Right renal pelvis (tissue), 4 donors: ENCODE results near the gene TAS1R3. TPM values are rescaled to one million over a fixed set of nuclear protein-coding genes. Genes with fewer than 3 reads are reported as not detected.

Experiments
- DNase-seq, 4 donors: peaks; one replicate each; pipeline ENCODE4 v3.0.0-alpha.2; 2013; ENCODE audit warnings: low read depth in 4 of 4, low spot score in 3 of 4, missing footprints in 1 of 4
- polyA plus RNA-seq, 4 donors: library from polyadenylated mRNA; unstranded; fragments of 120-200 nt; gene quantifications; one replicate each; pipeline ENCODE4 v1.2.1, GENCODE V29; 2013; ENCODE audit not compliant: insufficient read length in 4 of 4

The TAS1R3 gene
- polyA plus RNA-seq, 4 donors, result 0.22 to 0.56 (median 0.33) TPM

DNA sequence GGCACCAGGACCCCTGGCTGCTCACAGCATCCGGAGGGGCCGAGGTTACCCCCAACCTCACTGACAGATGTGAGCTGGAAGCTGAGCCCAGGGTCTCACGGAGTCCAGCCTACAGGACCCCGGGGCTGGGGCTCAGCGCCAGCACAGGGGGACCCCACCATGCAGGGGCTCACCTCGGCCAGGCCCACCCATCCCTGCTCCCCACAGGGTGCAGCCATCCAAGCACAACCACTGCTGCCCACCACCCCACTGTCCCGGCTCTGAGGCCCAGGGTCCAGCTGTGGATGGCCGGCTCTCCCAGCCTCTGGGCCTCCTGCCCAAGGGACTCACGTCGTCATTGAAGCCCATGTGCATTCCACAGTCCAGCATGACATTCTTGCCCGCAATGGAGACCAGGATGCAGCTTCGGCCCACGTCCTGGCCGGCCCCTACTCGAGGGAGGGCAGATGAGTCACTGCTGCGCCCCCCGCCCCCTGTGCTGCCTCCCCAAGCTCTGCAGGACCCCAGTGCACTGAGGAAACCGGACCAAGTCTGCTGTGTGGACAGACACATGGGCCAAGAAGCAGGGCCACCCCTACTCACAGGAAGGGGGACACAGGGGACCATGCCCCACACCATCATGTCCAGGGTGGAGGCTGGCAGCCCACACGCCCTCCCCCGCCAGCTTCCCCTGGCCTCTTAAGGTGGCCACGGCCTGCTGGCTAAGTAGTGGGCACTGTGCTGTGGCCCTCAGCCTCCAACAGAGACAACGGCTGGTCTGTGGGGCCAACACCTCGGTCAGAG is 10.2 kb upstream of the TAS1R3 start:
- no peak for DNase-seq

DNA sequence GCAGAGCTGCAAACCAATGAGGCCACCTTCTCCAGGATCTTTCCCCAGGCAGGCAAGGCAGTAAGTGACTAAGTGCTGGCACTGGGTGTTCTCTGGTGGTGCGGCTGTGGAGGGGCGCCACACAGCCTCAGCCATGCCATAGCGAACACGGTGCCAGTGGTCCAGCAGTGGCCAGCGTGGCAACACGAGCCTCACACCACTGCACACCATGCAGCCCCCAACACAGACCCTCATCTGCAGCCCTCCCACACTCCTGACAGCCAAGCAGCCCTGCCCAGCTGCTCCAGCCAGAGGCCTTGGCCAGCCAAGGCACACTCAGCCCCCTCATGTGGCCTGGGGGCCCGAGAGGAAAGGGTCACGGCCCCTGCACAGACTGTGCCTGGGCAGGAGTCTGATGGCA is 9.6 kb upstream of the TAS1R3 start:
- DNase-seq, result no peak

DNA sequence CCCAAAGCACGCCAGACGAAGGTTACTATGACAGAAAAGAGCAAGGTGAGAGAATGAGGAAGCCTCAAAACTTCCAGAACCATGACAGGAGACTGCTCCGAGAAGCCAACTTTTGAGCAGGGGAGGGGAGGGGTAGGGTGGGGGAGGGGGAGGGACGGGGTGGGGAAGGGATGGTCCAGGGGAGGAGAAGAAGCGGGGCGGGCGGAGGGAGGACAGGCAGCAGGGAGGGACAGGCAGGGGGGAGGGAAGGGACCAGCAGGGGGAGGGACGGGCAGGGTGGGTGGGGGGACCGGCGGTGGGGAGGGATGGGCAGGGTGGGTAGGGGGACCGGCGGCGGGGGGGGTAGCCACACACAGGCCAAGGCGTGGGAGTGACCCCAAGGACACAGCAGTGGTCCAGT is 8.7 kb upstream of the TAS1R3 start:
- no peak for DNase-seq

DNA sequence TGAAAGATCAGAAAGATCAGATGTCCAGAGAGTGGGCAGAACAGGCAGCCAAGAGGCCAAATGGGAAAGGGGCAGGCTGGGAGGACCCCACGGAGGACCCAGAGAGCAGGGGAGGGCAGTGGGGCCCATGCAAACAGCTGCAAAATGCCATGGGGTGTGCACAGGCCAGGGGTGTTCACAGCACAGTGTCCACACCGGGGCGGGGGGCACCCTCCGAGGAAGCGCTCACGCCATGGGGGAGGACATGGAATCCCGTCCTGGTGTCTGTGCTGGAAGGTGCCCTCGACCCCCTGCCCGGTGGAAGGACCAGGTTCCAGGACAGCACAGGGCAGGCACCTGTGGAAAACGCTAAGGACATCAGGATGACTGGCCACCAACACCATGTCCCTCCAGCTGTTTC is 8.1 kb upstream of the TAS1R3 start:
- no peak for DNase-seq

DNA sequence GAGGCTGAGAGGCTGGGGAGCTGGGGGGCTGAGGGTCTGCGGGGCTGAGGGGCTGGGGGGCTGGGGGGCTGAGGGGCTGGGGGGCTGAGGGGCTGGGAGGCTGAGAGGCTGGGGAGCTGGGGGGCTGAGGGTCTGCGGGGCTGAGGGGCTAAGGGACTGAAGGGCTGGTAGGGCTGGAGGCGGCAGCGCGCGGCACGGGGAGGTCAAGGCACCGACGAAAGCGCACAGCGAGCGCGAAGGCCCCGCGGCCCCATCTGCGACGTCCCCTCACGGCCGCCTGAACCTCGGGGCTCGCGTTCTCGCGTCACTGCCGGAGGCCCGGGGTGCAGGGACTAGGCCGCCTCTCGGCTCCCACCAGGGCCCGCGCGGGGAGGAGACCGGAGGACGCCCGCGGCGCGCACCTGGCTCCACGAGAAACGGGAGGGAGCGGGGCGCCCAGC is 7.0 kb upstream of the TAS1R3 start:
- DNase-seq, result no peak

DNA sequence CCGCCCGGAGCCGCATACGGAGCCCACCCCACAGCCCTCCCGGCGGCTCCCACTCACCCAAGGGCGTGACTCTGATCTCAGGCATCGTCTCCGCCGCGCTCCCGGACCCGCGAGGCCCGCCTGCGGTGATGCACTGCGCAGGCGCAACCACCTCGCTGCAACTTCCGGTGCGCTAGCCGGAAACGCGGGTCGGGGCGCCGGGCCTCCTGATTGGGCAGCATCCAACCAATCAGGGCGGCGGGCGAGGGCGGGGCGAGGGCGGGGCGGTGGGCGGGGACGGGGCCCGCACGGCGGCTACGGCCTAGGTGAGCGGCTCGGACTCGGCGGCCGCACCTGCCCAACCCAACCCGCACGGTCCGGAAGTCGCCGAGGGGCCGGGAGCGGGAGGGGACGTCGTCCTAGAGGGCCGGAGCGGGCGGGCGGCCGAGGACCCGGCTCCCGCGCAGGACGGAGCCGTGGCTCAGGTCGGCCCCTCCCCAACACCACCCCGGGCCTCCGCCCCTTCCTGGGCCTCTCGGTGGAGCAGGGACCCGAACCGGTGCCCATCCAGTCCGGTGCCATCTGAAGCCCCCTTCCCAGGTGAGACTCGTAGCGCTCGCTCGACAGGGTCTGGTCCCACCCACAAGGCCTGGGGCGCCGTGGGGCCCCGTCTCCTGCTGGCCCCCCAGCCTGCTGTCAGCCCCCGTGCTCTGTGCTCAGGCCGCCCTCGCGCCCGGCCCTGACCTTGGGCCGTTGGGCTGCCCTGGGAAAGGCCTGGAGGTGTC is 6.4 kb upstream of the TAS1R3 start, which contains the start of the genes CPTP and INTS11:
TSS of gene CPTP (plus strand) at position 279 of the 764 bp plus-strand sequence. CDS start 2,109 bp downstream, outside the sequence.
TSS of gene INTS11 (minus strand) at position 137 of the 764 bp plus-strand sequence. CDS start at position 85, 52 bp downstream.
- peak; percentile 77 to 86 (median 80) for DNase-seq

DNA sequence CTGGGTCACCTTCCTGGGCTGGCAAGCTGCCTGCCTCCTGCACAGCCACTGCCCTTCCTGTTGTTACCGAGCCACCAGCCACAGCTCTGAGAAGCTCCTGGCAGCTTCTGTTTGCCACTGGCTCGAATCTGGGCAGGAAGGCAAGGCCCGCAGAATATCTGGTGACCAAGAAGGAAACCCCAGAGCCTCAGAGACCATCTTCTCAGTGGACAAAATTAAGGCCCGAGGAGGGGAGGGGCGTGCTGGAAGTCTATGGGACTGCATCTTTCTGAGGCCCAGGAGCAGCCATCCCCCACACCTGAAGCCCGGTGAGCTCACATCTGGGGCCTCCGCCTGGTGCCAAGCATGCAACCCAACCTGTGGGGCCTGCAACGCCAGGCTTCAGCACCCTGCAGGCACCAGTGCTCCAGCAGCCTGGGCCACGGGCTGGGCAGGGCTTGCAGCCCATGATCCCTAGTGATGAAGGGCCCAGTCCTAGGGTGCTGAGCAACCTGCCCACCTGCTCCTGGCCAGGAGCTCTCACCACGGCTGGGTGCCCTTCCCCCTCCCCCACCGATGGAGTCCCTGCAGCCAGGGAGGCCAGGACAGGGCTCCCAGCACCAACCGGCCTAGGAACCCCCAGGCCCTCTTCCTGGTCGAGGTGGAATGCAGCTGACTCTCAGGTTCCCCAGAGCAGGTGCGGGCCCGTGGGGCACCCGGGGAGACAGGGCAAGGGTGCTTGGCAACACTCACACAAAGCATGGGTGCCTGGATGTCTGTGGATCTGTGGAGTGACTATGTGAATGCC is 5.6 kb upstream of the TAS1R3 start:
- DNase-seq, result no peak

DNA sequence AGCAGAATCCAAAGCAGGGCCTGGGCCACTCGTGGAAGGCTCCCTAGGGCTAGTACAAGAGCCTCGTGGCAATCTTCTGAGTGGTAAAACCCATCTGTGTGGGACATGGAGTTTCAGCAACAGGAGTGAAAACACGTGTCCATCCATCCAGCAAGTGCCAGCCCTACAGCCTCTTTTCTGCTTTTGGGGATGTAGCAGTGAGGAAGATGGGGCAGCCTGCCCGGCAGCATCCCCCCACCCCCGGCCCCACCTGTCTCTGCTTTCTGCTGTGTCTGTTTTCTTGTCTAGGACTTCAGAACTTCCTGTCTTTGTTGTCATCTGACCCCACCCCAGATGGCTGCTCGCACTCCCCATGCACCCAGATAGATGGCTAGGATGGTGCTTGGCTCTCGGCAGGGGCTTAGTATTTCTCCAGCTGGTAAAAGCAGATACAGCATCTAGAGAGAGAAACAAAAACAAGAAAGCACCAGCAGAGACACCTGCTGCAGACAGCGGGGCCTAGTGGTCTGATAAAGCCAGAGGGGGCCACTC is 4.9 kb upstream of the TAS1R3 start:
- DNase-seq, result no peak

DNA sequence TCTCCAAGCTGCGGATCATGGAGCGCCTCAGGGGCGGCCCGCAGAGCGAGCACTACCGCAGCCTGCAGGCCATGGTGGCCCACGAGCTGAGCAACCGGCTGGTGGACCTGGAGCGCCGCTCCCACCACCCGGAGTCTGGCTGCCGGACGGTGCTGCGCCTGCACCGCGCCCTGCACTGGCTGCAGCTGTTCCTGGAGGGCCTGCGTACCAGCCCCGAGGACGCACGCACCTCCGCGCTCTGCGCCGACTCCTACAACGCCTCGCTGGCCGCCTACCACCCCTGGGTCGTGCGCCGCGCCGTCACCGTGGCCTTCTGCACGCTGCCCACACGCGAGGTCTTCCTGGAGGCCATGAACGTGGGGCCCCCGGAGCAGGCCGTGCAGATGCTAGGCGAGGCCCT is 3.8 kb upstream of the TAS1R3 start:
- DNase-seq, result no peak

DNA sequence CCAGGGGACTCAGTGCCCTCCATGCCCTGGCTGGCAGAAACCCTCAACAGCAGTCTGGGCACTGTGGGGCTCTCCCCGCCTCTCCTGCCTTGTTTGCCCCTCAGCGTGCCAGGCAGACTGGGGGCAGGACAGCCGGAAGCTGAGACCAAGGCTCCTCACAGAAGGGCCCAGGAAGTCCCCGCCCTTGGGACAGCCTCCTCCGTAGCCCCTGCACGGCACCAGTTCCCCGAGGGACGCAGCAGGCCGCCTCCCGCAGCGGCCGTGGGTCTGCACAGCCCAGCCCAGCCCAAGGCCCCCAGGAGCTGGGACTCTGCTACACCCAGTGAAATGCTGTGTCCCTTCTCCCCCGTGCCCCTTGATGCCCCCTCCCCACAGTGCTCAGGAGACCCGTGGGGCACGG is 2.8 kb upstream of the TAS1R3 start:
- no peak for DNase-seq

DNA sequence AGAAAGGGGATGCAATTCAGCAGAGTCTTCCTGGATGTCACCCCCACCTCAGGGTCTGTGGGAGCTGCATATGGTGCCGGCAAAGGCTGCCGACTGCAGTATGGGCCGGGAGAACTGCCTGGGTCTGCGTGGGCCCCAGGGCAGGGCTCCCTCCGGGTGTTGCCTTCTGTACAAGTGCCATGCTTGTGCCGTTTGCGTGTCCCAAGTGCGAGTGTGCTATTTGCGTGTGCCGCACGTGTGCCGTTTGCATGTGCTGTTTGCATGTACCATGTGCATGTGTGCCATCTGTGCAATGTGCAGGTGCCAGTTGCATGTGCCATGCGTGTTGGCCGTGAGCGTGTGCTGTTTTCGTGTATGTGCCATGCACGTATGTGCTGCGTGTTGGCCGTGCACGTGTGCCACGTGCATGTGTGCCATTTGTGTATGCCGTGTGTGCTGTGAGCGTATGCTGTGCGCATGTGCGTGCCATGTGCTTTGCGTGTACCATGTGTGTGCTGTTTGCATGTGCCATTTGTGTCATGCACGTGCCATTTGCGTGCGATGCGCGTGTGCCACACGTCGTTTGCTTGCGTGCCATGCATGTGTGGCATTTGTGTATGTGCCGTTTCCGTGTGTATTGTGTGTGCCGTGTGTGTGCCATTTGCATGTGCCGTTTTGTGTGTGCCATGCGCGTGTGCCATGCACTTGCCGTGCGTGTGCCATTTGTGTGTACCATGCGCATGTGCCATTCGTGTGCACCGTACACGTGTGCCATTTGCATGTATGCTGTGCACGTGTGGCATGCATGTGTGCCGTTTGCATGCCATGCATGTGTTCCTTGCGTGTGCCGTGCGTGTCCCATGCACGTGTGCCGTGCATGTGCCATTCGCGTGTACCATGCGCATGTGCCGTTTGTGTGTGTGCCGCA is 1.5 kb upstream of the TAS1R3 start:
- DNase-seq, result no peak

DNA sequence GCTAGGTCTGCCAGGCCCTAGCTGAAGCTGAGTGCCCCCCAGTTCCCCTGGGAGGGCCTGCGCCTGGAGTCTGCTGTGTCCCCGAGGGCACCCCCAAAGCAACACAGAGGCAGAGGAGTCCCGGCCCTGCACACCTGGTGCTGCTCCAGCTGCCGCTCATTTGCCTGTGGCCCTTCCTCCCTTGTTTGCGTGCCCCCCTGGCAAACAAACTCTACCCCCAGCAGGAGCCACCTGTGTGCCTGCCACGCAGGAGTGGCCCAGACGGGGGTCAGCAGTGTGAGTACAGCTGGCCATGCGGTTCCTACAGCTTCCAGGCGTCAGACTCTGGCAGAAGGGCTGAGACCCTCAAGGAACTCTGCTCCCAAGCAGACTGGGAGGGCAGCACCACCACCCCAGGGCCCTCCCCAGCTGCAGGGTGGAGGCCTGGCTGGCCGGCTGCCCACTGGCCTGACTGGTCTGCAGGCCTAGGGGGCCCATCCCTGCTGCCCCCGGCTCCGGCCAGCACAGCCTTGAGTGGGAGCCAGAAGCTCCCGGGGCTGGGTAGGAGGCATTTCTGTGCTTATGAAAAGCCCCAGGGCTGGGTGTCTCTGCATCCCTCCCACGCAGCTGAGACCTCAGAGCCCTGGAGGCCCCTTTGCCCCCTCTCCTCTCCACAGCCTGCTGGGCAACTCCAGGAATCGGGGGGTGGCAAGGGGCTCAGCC is 563 bp upstream of the TAS1R3 start:
- no peak for DNase-seq

DNA sequence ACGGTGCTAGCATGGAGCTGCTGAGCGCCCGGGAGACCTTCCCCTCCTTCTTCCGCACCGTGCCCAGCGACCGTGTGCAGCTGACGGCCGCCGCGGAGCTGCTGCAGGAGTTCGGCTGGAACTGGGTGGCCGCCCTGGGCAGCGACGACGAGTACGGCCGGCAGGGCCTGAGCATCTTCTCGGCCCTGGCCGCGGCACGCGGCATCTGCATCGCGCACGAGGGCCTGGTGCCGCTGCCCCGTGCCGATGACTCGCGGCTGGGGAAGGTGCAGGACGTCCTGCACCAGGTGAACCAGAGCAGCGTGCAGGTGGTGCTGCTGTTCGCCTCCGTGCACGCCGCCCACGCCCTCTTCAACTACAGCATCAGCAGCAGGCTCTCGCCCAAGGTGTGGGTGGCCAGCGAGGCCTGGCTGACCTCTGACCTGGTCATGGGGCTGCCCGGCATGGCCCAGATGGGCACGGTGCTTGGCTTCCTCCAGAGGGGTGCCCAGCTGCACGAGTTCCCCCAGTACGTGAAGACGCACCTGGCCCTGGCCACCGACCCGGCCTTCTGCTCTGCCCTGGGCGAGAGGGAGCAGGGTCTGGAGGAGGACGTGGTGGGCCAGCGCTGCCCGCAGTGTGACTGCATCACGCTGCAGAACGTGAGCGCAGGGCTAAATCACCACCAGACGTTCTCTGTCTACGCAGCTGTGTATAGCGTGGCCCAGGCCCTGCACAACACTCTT is 1.1 kb downstream of the TAS1R3 start:
- no peak for DNase-seq

DNA sequence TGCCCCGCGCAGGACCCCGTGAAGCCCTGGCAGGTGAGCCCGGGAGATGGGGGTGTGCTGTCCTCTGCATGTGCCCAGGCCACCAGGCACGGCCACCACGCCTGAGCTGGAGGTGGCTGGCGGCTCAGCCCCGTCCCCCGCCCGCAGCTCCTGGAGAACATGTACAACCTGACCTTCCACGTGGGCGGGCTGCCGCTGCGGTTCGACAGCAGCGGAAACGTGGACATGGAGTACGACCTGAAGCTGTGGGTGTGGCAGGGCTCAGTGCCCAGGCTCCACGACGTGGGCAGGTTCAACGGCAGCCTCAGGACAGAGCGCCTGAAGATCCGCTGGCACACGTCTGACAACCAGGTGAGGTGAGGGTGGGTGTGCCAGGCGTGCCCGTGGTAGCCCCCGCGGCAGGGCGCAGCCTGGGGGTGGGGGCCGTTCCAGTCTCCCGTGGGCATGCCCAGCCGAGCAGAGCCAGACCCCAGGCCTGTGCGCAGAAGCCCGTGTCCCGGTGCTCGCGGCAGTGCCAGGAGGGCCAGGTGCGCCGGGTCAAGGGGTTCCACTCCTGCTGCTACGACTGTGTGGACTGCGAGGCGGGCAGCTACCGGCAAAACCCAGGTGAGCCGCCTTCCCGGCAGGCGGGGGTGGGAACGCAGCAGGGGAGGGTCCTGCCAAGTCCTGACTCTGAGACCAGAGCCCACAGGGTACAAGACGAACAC is 1.8 kb downstream of the TAS1R3 start:
- DNase-seq, result no peak

DNA sequence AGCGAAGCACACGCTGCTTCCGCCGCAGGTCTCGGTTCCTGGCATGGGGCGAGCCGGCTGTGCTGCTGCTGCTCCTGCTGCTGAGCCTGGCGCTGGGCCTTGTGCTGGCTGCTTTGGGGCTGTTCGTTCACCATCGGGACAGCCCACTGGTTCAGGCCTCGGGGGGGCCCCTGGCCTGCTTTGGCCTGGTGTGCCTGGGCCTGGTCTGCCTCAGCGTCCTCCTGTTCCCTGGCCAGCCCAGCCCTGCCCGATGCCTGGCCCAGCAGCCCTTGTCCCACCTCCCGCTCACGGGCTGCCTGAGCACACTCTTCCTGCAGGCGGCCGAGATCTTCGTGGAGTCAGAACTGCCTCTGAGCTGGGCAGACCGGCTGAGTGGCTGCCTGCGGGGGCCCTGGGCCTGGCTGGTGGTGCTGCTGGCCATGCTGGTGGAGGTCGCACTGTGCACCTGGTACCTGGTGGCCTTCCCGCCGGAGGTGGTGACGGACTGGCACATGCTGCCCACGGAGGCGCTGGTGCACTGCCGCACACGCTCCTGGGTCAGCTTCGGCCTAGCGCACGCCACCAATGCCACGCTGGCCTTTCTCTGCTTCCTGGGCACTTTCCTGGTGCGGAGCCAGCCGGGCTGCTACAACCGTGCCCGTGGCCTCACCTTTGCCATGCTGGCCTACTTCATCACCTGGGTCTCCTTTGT is 2.6 kb downstream of the TAS1R3 start:
- no peak for DNase-seq

DNA sequence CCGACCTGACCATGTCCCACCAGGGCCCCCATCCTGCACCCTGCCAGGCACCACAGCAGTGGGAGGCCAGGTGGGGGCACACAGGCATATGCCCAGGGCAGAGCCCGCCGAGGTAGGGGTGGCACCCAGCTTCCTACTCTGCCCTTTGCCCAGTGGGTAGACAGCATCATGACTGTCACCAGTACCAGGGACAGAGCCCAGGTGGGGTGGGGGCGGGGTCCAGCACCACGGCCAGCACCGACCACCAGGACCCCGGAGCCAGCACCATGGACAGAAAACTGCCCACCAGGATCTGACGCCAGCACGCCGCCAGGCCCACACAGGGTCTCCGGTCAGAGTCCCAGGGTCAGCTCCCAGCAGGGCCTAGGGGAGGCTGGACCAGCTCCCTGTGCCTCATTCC is 3.8 kb downstream of the TAS1R3 start:
- no peak for DNase-seq

DNA sequence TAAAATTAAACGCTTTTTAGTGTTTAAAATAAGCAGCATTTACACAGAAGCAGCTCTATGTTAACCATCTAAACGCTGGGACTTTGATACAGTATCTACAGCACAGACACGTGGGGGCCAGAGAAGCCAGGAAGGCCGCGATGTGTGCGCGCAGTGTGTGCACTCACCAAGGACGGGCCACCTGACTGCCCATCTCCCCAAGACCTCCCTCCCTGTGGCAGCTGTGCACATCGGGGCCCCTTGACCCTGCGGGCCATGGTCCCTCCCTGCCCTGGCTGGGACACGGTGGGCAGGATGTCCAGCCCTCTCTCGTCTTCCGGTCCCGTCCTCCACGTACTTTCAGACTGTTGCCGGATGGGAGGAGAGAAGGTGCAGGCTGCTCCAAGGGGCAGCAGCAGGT is 4.2 kb downstream of the TAS1R3 start:
- DNase-seq, result no peak
